H1 (cell line): Measurements from ENCODE around the gene TMEM221. TPM values are rescaled to one million over a fixed set of nuclear protein-coding genes. Genes with fewer than 3 reads are reported as not detected.
A peak's percentile ranks its signal among the peaks of the same experiment; 100 is the strongest.

Experiments used
- CTCF ChIA-PET: fragments of 300-600 bp; sonication (Branson Sonifier 250); formaldehyde crosslinking; loops from one replicate; lab custom pipeline; 2021; ENCODE audit not compliant: partially characterized antibody; lab: Charles Lee
- POLR2A ChIA-PET: fragments of 300-600 bp; sonication (Branson Sonifier 250); formaldehyde crosslinking; loops from one replicate; lab custom pipeline; 2021; ENCODE audit warnings: inconsistent platforms; ENCODE audit not compliant: partially characterized antibody; lab: Charles Lee
- DNase-seq, 2 experiments: peaks; one replicate each; pipeline versions ENCODE4 v3.0.0 to v3.0.0-alpha.2; 2010 to 2022; ENCODE audit warnings: low spot score in 2 of 2, low read depth in 1 of 2, mixed read lengths in 1 of 2
- FAIRE-seq: peaks from 2 replicates; lab custom pipeline; 2011; peaks lifted over from hg19 to GRCh38; lab: Jason Lieb, UNC
- H2AFZ ChIP-seq: 2 replicates; pipeline ENCODE4 v1.8.1; 2012; ENCODE audit warnings: low read length, inconsistent platforms
- H2AK5ac ChIP-seq: 2 replicates; pipeline ENCODE4 v1.6.1; 2013; ENCODE audit warnings: low read depth, low read length
- H2BK120ac ChIP-seq: replicated peaks from 2 replicates; pipeline ENCODE3; 2013; ENCODE audit warnings: low read depth, low read length, inconsistent platforms
- H2BK12ac ChIP-seq: 2 replicates; pipeline ENCODE4 v1.6.1; 2013; ENCODE audit warnings: low read depth, low read length
- H2BK15ac ChIP-seq: 2 replicates; pipeline ENCODE4 v1.6.1; 2013; ENCODE audit warnings: low read length
- H2BK20ac ChIP-seq: 2 replicates; pipeline ENCODE4 v1.6.1; 2013; ENCODE audit warnings: low read length
- H2BK5ac ChIP-seq: 2 replicates; pipeline ENCODE4 v1.6.1; 2013; ENCODE audit warnings: low read depth, low read length
- H3K14ac ChIP-seq: 2 replicates; pipeline ENCODE4 v1.6.1; 2013; ENCODE audit warnings: inconsistent platforms; ENCODE audit not compliant: insufficient read length
- H3K18ac ChIP-seq: 2 replicates; pipeline ENCODE4 v1.6.1; 2013; ENCODE audit warnings: low read length; ENCODE audit errors: extremely low read depth
- H3K23ac ChIP-seq: 2 replicates; pipeline ENCODE4 v1.6.1; 2013; ENCODE audit warnings: inconsistent platforms; ENCODE audit not compliant: insufficient read length
- H3K23me2 ChIP-seq: 2 replicates; pipeline ENCODE4 v1.6.1; 2013; ENCODE audit warnings: low read depth, low read length
- H3K27ac ChIP-seq: 2 replicates; pipeline ENCODE4 v1.6.1; 2011; ENCODE audit warnings: low read depth, low read length, inconsistent platforms
- H3K27me3 ChIP-seq, 4 experiments: replicated peaks in 1 of 4; 1 replicate in 1 of 4; 2 replicates in 3 of 4; pipeline versions ENCODE4 v1.6.1 to v1.8.1; 2011 to 2013; ENCODE audit warnings: low read length in 3 of 4, mild to moderate bottlenecking in 3 of 4, inconsistent platforms in 2 of 4, mixed read lengths in 2 of 4, moderate library complexity in 1 of 4; ENCODE audit not compliant: control insufficient read depth in 3 of 4, insufficient read depth in 3 of 4; ENCODE audit errors: extremely low read depth in 1 of 4
- H3K36me3 ChIP-seq, 4 experiments: 2 replicates each; pipeline versions ENCODE4 v1.6.1 to v1.8.1; 2011 to 2013; ENCODE audit warnings: mild to moderate bottlenecking in 4 of 4, low read length in 3 of 4, moderate library complexity in 2 of 4, control low read depth in 1 of 4, inconsistent platforms in 1 of 4; ENCODE audit not compliant: insufficient read depth in 4 of 4, control insufficient read depth in 2 of 4
- H3K4ac ChIP-seq: replicated peaks from 2 replicates; pipeline ENCODE3; 2013; ENCODE audit warnings: low read length, low read depth, mixed read lengths, inconsistent platforms; ENCODE audit not compliant: insufficient read length
- H3K4me1 ChIP-seq, 4 experiments: replicated peaks in 1 of 4; 1 replicate in 1 of 4; 2 replicates in 3 of 4; pipeline versions ENCODE4 v1.6.1 to v1.8.1; 2011 to 2013; ENCODE audit warnings: low read length in 3 of 4, inconsistent platforms in 2 of 4, mixed read lengths in 1 of 4; ENCODE audit not compliant: insufficient read depth in 4 of 4, control insufficient read depth in 3 of 4
- H3K4me2 ChIP-seq, 2 experiments: 2 replicates each; pipeline versions ENCODE4 v1.6.1 to v1.8.1; 2011 to 2013; ENCODE audit warnings: low read depth in 2 of 2, low read length in 2 of 2, control low read depth in 1 of 2, inconsistent platforms in 1 of 2, mild to moderate bottlenecking in 1 of 2; ENCODE audit not compliant: insufficient read depth in 1 of 2
- H3K4me3 ChIP-seq, 4 experiments: fragments of 200-600, 300-600 bp in 1 of 4; sonication (generic), shearing (Covaris generic), sonication (Bioruptor Twin) in 1 of 4; 2 replicates each; pipeline versions ENCODE4 v1.5.1 to v1.8.1; 2011 to 2016; ENCODE audit warnings: low read length in 4 of 4, low read depth in 3 of 4, control low read depth in 2 of 4, inconsistent platforms in 2 of 4, mild to moderate bottlenecking in 2 of 4, mixed read lengths in 1 of 4, moderate library complexity in 1 of 4; ENCODE audit not compliant: insufficient read depth in 2 of 4; ENCODE audit errors: extremely low read depth in 1 of 4
- H3K56ac ChIP-seq: replicated peaks from 2 replicates; pipeline ENCODE3; 2013; ENCODE audit warnings: low read depth, mild to moderate bottlenecking, mixed read lengths, low read length, inconsistent platforms; ENCODE audit not compliant: insufficient read length
- H3K79me1 ChIP-seq: 2 replicates; pipeline ENCODE4 v1.6.1; 2013; ENCODE audit warnings: low read depth, low read length, control low read depth
- H3K79me2 ChIP-seq, 2 experiments: 2 replicates each; pipeline versions ENCODE4 v1.6.1 to v1.8.1; 2012 to 2013; ENCODE audit warnings: low read length in 2 of 2, mild to moderate bottlenecking in 2 of 2, inconsistent platforms in 1 of 2; ENCODE audit not compliant: insufficient read depth in 2 of 2, control insufficient read depth in 1 of 2
- H3K9ac ChIP-seq, 4 experiments: replicated peaks in 1 of 4; 1 replicate in 1 of 4; 2 replicates in 3 of 4; pipeline versions ENCODE4 v1.6.1 to v1.8.1; 2011 to 2013; ENCODE audit warnings: low read depth in 3 of 4, low read length in 3 of 4, control low read depth in 2 of 4, mild to moderate bottlenecking in 2 of 4, moderate library complexity in 2 of 4, inconsistent platforms in 1 of 4; ENCODE audit errors: extremely low read depth in 1 of 4
- H3K9me3 ChIP-seq, 2 experiments: 2 replicates each; pipeline versions ENCODE4 v1.6.1 to v1.8.1; 2012 to 2013; ENCODE audit warnings: mild to moderate bottlenecking in 2 of 2, moderate library complexity in 2 of 2, control low read depth in 1 of 2, inconsistent platforms in 1 of 2, low read depth in 1 of 2, low read length in 1 of 2, mixed read lengths in 1 of 2; ENCODE audit not compliant: insufficient read depth in 2 of 2
- H4K20me1 ChIP-seq, 2 experiments: replicated peaks in 1 of 2; 2 replicates each; pipeline versions ENCODE3 to v1.8.1; 2011 to 2013; ENCODE audit warnings: inconsistent platforms in 2 of 2, low read length in 2 of 2, mild to moderate bottlenecking in 1 of 2; ENCODE audit not compliant: insufficient read depth in 2 of 2, control insufficient read depth in 1 of 2
- H4K5ac ChIP-seq: 2 replicates; pipeline ENCODE4 v1.6.1; 2013; ENCODE audit warnings: low read length, low read depth, mixed read lengths, inconsistent platforms; ENCODE audit not compliant: insufficient read length
- H4K8ac ChIP-seq: 2 replicates; pipeline ENCODE4 v1.8.0; 2013; ENCODE audit warnings: mild to moderate bottlenecking, moderate library complexity, low read length, inconsistent platforms; ENCODE audit not compliant: insufficient read depth; ENCODE audit errors: extremely low read depth
- H4K91ac ChIP-seq: replicated peaks from 2 replicates; pipeline ENCODE3; 2013; ENCODE audit warnings: low read length, mixed read lengths, inconsistent platforms; ENCODE audit not compliant: insufficient read length
- CBX5 ChIP-seq: fragments of 300-800, 300-1000 bp; sonication (generic); IDR thresholded peaks from 2 replicates; pipeline ENCODE4 v1.7.1; 2016; ENCODE audit warnings: antibody characterized with exemption, low read length, low read depth
- CEBPB ChIP-seq: IDR thresholded peaks from 2 replicates; pipeline ENCODE4 v1.6.1; 2012; ENCODE audit warnings: low read depth, low read length
- HDAC6 ChIP-seq: IDR thresholded peaks from one replicate; pipeline ENCODE4 v1.7.1; 2012; ENCODE audit warnings: low read depth, mild to moderate bottlenecking, inconsistent platforms, low read length, moderate library complexity
- JUN ChIP-seq: IDR thresholded peaks from 2 replicates; pipeline ENCODE4 v1.6.1; 2011; ENCODE audit warnings: low read depth, mild to moderate bottlenecking, improper control_type of control experiment, low read length
- KDM4A ChIP-seq: IDR thresholded peaks from one replicate; pipeline ENCODE4 v1.7.1; 2012; ENCODE audit warnings: low read depth, mild to moderate bottlenecking, moderate library complexity, low read length, inconsistent platforms; ENCODE audit not compliant: severe bottlenecking
- SIN3A ChIP-seq, 2 experiments: IDR thresholded peaks in 1 of 2; conservative IDR thresholded peaks in 1 of 2; 2 replicates each; pipeline ENCODE4 v1.6.1; 2011 to 2012; ENCODE audit warnings: low read length in 2 of 2, improper control_type of control experiment in 1 of 2, low read depth in 1 of 2, mild to moderate bottlenecking in 1 of 2
- SP2 ChIP-seq: IDR thresholded peaks from 2 replicates; pipeline ENCODE4 v1.6.1; 2012; ENCODE audit warnings: mild to moderate bottlenecking, low read length, inconsistent platforms
- SP4 ChIP-seq: IDR thresholded peaks from 2 replicates; pipeline ENCODE4 v1.6.1; 2012; ENCODE audit warnings: low read length, inconsistent platforms
- TAF7 ChIP-seq: optimal IDR thresholded peaks from 2 replicates; pipeline ENCODE3; 2011; ENCODE audit warnings: low read depth, mild to moderate bottlenecking, inconsistent platforms, low read length, moderate library complexity, borderline replicate concordance
- USF2 ChIP-seq: IDR thresholded peaks from 2 replicates; pipeline ENCODE4 v1.6.1; 2011; ENCODE audit warnings: low read length, improper control_type of control experiment
- WGBS, 2 experiments: shearing (Covaris generic) in 1 of 2; methylation state at CpG; one replicate each; pipeline versions ENCODE4 v1.1.6 to v1.1.7; 2013 to 2015; ENCODE audit warnings: low lambda C conversion rate in 2 of 2, mixed read lengths in 2 of 2, inconsistent platforms in 1 of 2, low coverage in 1 of 2, missing lambda C conversion rate in 1 of 2; ENCODE audit not compliant: insufficient replicate concordance in 2 of 2, insufficient coverage in 1 of 2, insufficient read length in 1 of 2; ENCODE audit errors: extremely low coverage in 1 of 2, missing lambda C conversion rate in 1 of 2; 5-methylcytosine and 5-hydroxymethylcytosine counted together
- polyA plus RNA-seq, 7 experiments: library from polyadenylated mRNA; depleted of rRNA in 3 of 7; stranded (reverse) in 5 of 7; unstranded in 2 of 7; fragments of >200 nt in 5 of 7; fragments of 200-250 nt in 2 of 7; gene quantifications; 1 replicate in 5 of 7; 2 replicates in 1 of 7; 4 replicates in 1 of 7; pipeline versions ENCODE4 v1.2.1 to v1.2.3, GENCODE V29; 2011 to 2013; ENCODE audit warnings: missing spikeins in 2 of 7, mixed read lengths in 2 of 7
- total RNA-seq: library from RNA; stranded (reverse); fragmentation: NEBNext Ultra II Directional; extraction: Animal tissue kit (Norgen Biotek cat#: 25700); gene quantifications from 2 replicates; pipeline ENCODE4 v1.2.1, GENCODE V29; 2021

The TMEM221 gene
- total and polyA plus RNA-seq, 2 of the 8 experiments (the other 6 are each of a cell fraction or from before 2014, with no cell fraction given), result 1.4 to 2.0 TPM

- H2BK120ac ChIP-seq, result no peak overlapping the region
- H3K56ac ChIP-seq, result no peak overlapping the region
- POLR2A ChIA-PET, result interaction anchor here (0.7 to 1.9 kb wide), 5 partner anchors 8 to 24 kb away, joined by 3 to 11 read pairs (median 4); partner anchors contain the start of genes PGLS and SLC27A1
- H2AFZ ChIP-seq, result no peak overlapping the region
- H2AK5ac ChIP-seq, result no peak overlapping the region; the same call in 1 of the 2 replicates
- H3K79me2 ChIP-seq, result no peaks in the 10 kb centered on the region
- peak overlapping the region; percentile 63; the same call in 1 of the 2 replicates for H2BK12ac ChIP-seq
- H3K4me3 ChIP-seq, result peak overlapping the region in 1 of 4 experiments; percentile 65; a peak in 2 of 8 replicates
- CTCF ChIA-PET, result interaction anchor here (0.6 to 3.5 kb wide), 6 partner anchors 9 to 93 kb away, joined by 3 to 13 read pairs (median 3); no protein-coding TSS in a partner anchor
- H3K4ac ChIP-seq, result no peak overlapping the region
- H3K27me3 ChIP-seq, result no peaks in the 10 kb centered on the region
- peak overlapping the region; percentile 54 to 84; a peak in 3 of 4 replicates for H3K4me2 ChIP-seq
- no peaks in the 10 kb centered on the region for H4K20me1 ChIP-seq
- no peaks in the 10 kb centered on the region for H3K36me3 ChIP-seq
- H3K18ac ChIP-seq, result peak overlapping the region; percentile 67; the same call in 1 of the 2 replicates
- no peak overlapping the region for H3K27ac ChIP-seq
- peak overlapping the region; percentile 32; the same call in 1 of the 2 replicates for H4K8ac ChIP-seq
- H2BK5ac ChIP-seq, result no peak overlapping the region
- no peak overlapping the region for H4K5ac ChIP-seq
- no peak overlapping the region for H3K14ac ChIP-seq
- H3K79me1 ChIP-seq, result no peaks in the 10 kb centered on the region
- FAIRE-seq, result no peak
- H2BK15ac ChIP-seq, result no peak overlapping the region
- peaks cover 0 to 19% (median 15%) of the 10 kb centered on the region in 4 experiments; a peak in 6 of 7 replicates for H3K4me1 ChIP-seq
- H3K9me3 ChIP-seq, result no peaks in the 10 kb centered on the region
- H3K9ac ChIP-seq, result no peak overlapping the region
- WGBS, 2 experiments, result 71% methylated on average over 16 of the region's 18 CpGs; no CpG with 5 or more reads in 1 of the 2 experiments
- no peak for DNase-seq
- no peak overlapping the region for H2BK20ac ChIP-seq
- H3K23ac ChIP-seq, result no peak overlapping the region
- no peak overlapping the region for H4K91ac ChIP-seq
- peaks cover 6% of the 10 kb centered on the region for H3K23me2 ChIP-seq
- TF ChIP-seq CEBPB (no peak), KDM4A (no peak), USF2 (no peak), TAF7 (no peak), HDAC6 (no peak), CBX5 (no peak), JUN (no peak), SP4 (no peak), SP2 (no peak), SIN3A (conservative IDR thresholded peaks at IDR 0.05 in 1 of 2, IDR thresholded peaks at IDR 0.05 in 1 of 2; ENCODE audit: low read depth in 1 of 2, low read length in 2 of 2) (no peak; a peak in 1 of 4 replicates)
Observed at GRCh38 chr19:17487284-17488121, 39.0 kb upstream of the TMEM221 start.
